HEK293 (cell line): Measurements from ENCODE around the gene OR4D10.

Source experiments
- CTCF ChIA-PET: fragments of 350-600 bp; formaldehyde crosslinking; extraction: SDS; loops from one replicate; lab custom pipeline; 2021; ENCODE audit warnings: antibody characterized with exemption; lab: Yijun Ruan, JAX
- POLR2A ChIA-PET: fragments of 300-600 bp; formaldehyde crosslinking; extraction: SDS; loops from one replicate; lab custom pipeline; 2020; ENCODE audit warnings: antibody characterized with exemption, inconsistent platforms; lab: Yijun Ruan, JAX
- H3K27ac ChIP-seq: fragments of 200-500 bp; sonication (Bioruptor generic); 2 replicates; pipeline ENCODE4 v1.5.1; 2014; ENCODE audit warnings: low read depth, low read length, control low read depth, inconsistent platforms; ENCODE audit errors: extremely low read depth
- H3K36me3 ChIP-seq, 2 experiments: fragments of 200-500 bp in 1 of 2; sonication (Bioruptor generic) in 1 of 2; 1 replicate in 1 of 2; 2 replicates in 1 of 2; pipeline ENCODE4 v1.5.1; 2014 to 2017; ENCODE audit warnings: inconsistent platforms in 2 of 2, low read length in 2 of 2; ENCODE audit not compliant: control insufficient read depth in 2 of 2, insufficient read depth in 1 of 2
- H3K4me1 ChIP-seq: fragments of 200-500 bp; sonication (Bioruptor generic); 2 replicates; pipeline ENCODE4 v1.5.1; 2014; ENCODE audit warnings: mild to moderate bottlenecking, low read length, inconsistent platforms; ENCODE audit not compliant: control insufficient read depth, insufficient read depth
- H3K4me3 ChIP-seq: 2 replicates; pipeline ENCODE4 v1.5.1; 2011; ENCODE audit warnings: low read depth, mild to moderate bottlenecking, control low read depth, low read length, moderate library complexity
- H3K9me3 ChIP-seq: fragments of 200-500 bp; sonication (Bioruptor generic); 2 replicates; pipeline ENCODE4 v1.5.1; 2014; ENCODE audit warnings: low read depth, low read length, inconsistent platforms; ENCODE audit not compliant: control insufficient read depth, insufficient read depth
- HOXA7 ChIP-seq: sonication (generic); formaldehyde crosslinking; IDR thresholded peaks from 2 replicates; pipeline ENCODE4 v1.8.1; 2022; ENCODE audit warnings: missing genetic modification reagents, borderline replicate concordance
- KLF16 ChIP-seq: fragments of 450-650 bp; formaldehyde crosslinking; IDR thresholded peaks from 2 replicates; pipeline ENCODE4 v1.5.1; 2017; ENCODE audit warnings: missing biosample characterization, missing genetic modification characterization
- SCRT1 ChIP-seq: fragments of 450-650 bp; formaldehyde crosslinking; IDR thresholded peaks from 2 replicates; pipeline ENCODE4 v1.5.1; 2016; ENCODE audit warnings: missing biosample characterization, missing genetic modification characterization, borderline replicate concordance
- ZNF138 ChIP-seq: fragments of 450-650 bp; formaldehyde crosslinking; IDR thresholded peaks from 2 replicates; pipeline ENCODE4 v1.5.1; 2016; ENCODE audit warnings: missing biosample characterization, missing genetic modification characterization, borderline replicate concordance
- ZNF202 ChIP-seq: fragments of 450-650 bp; formaldehyde crosslinking; IDR thresholded peaks from 2 replicates; pipeline ENCODE4 v1.5.1; 2016; ENCODE audit warnings: missing biosample characterization, missing genetic modification characterization, borderline replicate concordance
- ZNF626 ChIP-seq: fragments of 450-650 bp; sonication (Bioruptor Pico); formaldehyde crosslinking; IDR thresholded peaks from 2 replicates; pipeline ENCODE4 v1.5.1; 2018; ENCODE audit warnings: missing biosample characterization, missing genetic modification characterization, inconsistent platforms
- ZNF76 ChIP-seq: fragments of 450-650 bp; formaldehyde crosslinking; IDR thresholded peaks from 2 replicates; pipeline ENCODE4; 2016; ENCODE audit warnings: low read depth, missing biosample characterization, missing genetic modification characterization, borderline replicate concordance
- ZNF791 ChIP-seq: fragments of 450-650 bp; formaldehyde crosslinking; IDR thresholded peaks from 2 replicates; pipeline ENCODE4 v1.5.1; 2016; ENCODE audit warnings: missing biosample characterization, missing genetic modification characterization
- ZNF837 ChIP-seq: fragments of 450-650 bp; formaldehyde crosslinking; IDR thresholded peaks from 2 replicates; pipeline ENCODE4 v1.5.1; 2016; ENCODE audit warnings: missing biosample characterization, missing genetic modification characterization
- ZSCAN16 ChIP-seq: fragments of 450-650 bp; formaldehyde crosslinking; IDR thresholded peaks from 2 replicates; pipeline ENCODE4 v1.5.1; 2016; ENCODE audit warnings: missing biosample characterization, missing genetic modification characterization
- TF ChIP-seq, protein P1 (sequence below): fragments of 450-650 bp; IDR thresholded peaks from 2 replicates; pipeline ENCODE4 v1.5.1; 2018; ENCODE audit warnings: missing biosample characterization, missing genetic modification characterization
- TF ChIP-seq, protein P2 (sequence below): fragments of 450-650 bp; IDR thresholded peaks from 2 replicates; pipeline ENCODE4 v1.5.1; 2018; ENCODE audit warnings: missing biosample characterization, mild to moderate bottlenecking, missing genetic modification characterization
- TF ChIP-seq, protein P3 (sequence below): sonication (generic); formaldehyde crosslinking; IDR thresholded peaks from 2 replicates; pipeline ENCODE4 v1.8.1; 2022; ENCODE audit warnings: mild to moderate bottlenecking, moderate library complexity, missing genetic modification reagents

Gene OR4D10

DNA sequence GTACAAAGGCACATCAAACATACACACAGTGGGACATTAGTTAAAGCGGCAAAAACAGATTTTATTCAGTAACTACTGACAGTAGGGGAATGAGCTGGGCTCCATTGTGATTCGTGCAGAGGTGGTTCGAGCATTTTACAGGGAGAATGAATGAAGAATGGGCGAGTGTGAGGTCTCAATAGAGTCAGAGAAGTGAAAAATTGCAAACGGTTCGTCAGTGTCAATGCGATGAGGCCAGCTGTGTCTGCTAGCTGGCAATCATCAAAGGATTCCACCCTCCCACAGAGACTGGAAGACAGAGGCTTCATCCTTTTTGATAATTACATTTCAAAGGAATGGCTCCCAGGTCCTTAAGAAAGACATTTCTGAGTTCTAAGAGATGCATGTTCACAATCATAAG, 55.6 kb downstream of the OR4D10 start:
- CTCF ChIA-PET = interaction anchor here (0.6 kb wide), 1 partner anchor 216 kb away, joined by 6 read pairs; no protein-coding TSS in a partner anchor
- POLR2A ChIA-PET = no interaction called here

More for the DNA sequence above, 55.6 kb downstream of the OR4D10 start:
- H3K9me3 ChIP-seq = no peaks in the 10 kb centered on the region
- no peaks in the 10 kb centered on the region for H3K4me1 ChIP-seq
- TF ChIP-seq, protein P1, sequence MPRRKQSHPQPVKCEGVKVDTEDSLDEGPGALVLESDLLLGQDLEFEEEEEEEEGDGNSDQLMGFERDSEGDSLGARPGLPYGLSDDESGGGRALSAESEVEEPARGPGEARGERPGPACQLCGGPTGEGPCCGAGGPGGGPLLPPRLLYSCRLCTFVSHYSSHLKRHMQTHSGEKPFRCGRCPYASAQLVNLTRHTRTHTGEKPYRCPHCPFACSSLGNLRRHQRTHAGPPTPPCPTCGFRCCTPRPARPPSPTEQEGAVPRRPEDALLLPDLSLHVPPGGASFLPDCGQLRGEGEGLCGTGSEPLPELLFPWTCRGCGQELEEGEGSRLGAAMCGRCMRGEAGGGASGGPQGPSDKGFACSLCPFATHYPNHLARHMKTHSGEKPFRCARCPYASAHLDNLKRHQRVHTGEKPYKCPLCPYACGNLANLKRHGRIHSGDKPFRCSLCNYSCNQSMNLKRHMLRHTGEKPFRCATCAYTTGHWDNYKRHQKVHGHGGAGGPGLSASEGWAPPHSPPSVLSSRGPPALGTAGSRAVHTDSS = no peak
- TF ChIP-seq, protein P2, sequence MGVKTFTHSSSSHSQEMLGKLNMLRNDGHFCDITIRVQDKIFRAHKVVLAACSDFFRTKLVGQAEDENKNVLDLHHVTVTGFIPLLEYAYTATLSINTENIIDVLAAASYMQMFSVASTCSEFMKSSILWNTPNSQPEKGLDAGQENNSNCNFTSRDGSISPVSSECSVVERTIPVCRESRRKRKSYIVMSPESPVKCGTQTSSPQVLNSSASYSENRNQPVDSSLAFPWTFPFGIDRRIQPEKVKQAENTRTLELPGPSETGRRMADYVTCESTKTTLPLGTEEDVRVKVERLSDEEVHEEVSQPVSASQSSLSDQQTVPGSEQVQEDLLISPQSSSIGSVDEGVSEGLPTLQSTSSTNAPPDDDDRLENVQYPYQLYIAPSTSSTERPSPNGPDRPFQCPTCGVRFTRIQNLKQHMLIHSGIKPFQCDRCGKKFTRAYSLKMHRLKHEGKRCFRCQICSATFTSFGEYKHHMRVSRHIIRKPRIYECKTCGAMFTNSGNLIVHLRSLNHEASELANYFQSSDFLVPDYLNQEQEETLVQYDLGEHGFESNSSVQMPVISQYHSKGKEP (tag by site-specific recombination) = no peak
- TF ChIP-seq KLF16 (tag by site-specific recombination) (no peak), ZNF76 (tag by site-specific recombination) (no peak), ZNF202 (tag by site-specific recombination) (no peak), ZSCAN16 (tag by site-specific recombination) (no peak), ZNF837 (tag by site-specific recombination) (no peak), ZNF791 (tag by site-specific recombination) (no peak), HOXA7 (CRISPR knock-in tag) (no peak), ZNF138 (no peak), SCRT1 (tag by site-specific recombination) (no peak), ZNF626 (tag by site-specific recombination) (no peak)
- TF ChIP-seq, protein P3, sequence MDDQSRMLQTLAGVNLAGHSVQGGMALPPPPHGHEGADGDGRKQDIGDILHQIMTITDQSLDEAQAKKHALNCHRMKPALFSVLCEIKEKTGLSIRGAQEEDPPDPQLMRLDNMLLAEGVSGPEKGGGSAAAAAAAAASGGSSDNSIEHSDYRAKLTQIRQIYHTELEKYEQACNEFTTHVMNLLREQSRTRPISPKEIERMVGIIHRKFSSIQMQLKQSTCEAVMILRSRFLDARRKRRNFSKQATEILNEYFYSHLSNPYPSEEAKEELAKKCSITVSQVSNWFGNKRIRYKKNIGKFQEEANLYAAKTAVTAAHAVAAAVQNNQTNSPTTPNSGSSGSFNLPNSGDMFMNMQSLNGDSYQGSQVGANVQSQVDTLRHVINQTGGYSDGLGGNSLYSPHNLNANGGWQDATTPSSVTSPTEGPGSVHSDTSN (CRISPR knock-in tag) = no peak
- no peaks in the 10 kb centered on the region for H3K36me3 ChIP-seq
- no peak overlapping the region for H3K4me3 ChIP-seq
- no peak overlapping the region for H3K27ac ChIP-seq
